ENCODE measurements around the gene SMARCD3. TPM values are rescaled to one million over a fixed set of nuclear protein-coding genes. Genes with fewer than 3 reads are reported as not detected.

SMARCD3 gene
- total RNA-seq, 4 donors from 2014 or later, result 21.3 to 80.7 (median 43.3) TPM

- no peaks in the 10 kb centered on the region for H3K27me3 ChIP-seq
- no peaks in the 10 kb centered on the region for H3K36me3 ChIP-seq
- intact Hi-C loops (cut with DNase I; ENCODE audit: low total_unique reads), result no loop called here
- H3K4me1 ChIP-seq, result no peaks in the 10 kb centered on the region
- H3K4me3 ChIP-seq, result no peak overlapping the region
- DNase-seq, result no peak
- no peak for TF ChIP-seq CTCF (IDR thresholded peaks at IDR 0.05)
- TF ChIP-seq POLR2A (IDR thresholded peaks at IDR 0.05), result no peak
- H3K27ac ChIP-seq, result no peak overlapping the region
- H3K9me3 ChIP-seq, result no peaks in the 10 kb centered on the region
Observed at GRCh38 chr7:151290355-151290760, 41.9 kb upstream of the SMARCD3 start.

GRCh38 chr7:151289891-151290290 lies 41.4 kb upstream of the SMARCD3 start:
- Histone ChIP-seq H3K9me3 (no peaks in the 10 kb centered on the region), H3K4me1 (no peaks in the 10 kb centered on the region), H3K4me3 (no peak overlapping the region), H3K36me3 (no peaks in the 10 kb centered on the region), H3K27ac (no peak overlapping the region), H3K27me3 (no peaks in the 10 kb centered on the region)
- intact Hi-C loops (cut with DNase I; ENCODE audit: low total_unique reads), result no loop called here
- TF ChIP-seq CTCF (IDR thresholded peaks at IDR 0.05) (no peak), POLR2A (IDR thresholded peaks at IDR 0.05) (no peak)
- DNase-seq, result no peak

GRCh38 chr7:151286148-151286547 lies 37.7 kb upstream of the SMARCD3 start:
- DNase-seq, result no peak

GRCh38 chr7:151283302-151283701 lies 34.8 kb upstream of the SMARCD3 start:
- no peaks in the 10 kb centered on the region for H3K9me3 ChIP-seq
- no peaks in the 10 kb centered on the region for H3K36me3 ChIP-seq
- no peak for DNase-seq
- H3K4me3 ChIP-seq, result no peak overlapping the region
- no peaks in the 10 kb centered on the region for H3K4me1 ChIP-seq
- H3K27ac ChIP-seq, result no peak overlapping the region
- TF ChIP-seq POLR2A (IDR thresholded peaks at IDR 0.05) (no peak), CTCF (IDR thresholded peaks at IDR 0.05) (no peak)
- intact Hi-C loops (cut with DNase I; ENCODE audit: low total_unique reads), result no loop called here
- no peaks in the 10 kb centered on the region for H3K27me3 ChIP-seq

More at GRCh38 chr7:151286148-151286547, 37.7 kb upstream of the SMARCD3 start:
- no peak for TF ChIP-seq CTCF (IDR thresholded peaks at IDR 0.05)
- no peak for TF ChIP-seq POLR2A (IDR thresholded peaks at IDR 0.05)
- no peak overlapping the region for H3K4me3 ChIP-seq
- no peaks in the 10 kb centered on the region for H3K4me1 ChIP-seq
- no peak overlapping the region for H3K27ac ChIP-seq
- H3K9me3 ChIP-seq, result no peaks in the 10 kb centered on the region
- H3K36me3 ChIP-seq, result no peaks in the 10 kb centered on the region
- H3K27me3 ChIP-seq, result no peaks in the 10 kb centered on the region
- intact Hi-C loops (cut with DNase I; ENCODE audit: low total_unique reads), result no loop called here

GRCh38 chr7:151282111-151282510 lies 33.6 kb upstream of the SMARCD3 start:
- intact Hi-C loops (cut with DNase I; ENCODE audit: low total_unique reads), result no loop called here

More at GRCh38 chr7:151282111-151282510, 33.6 kb upstream of the SMARCD3 start:
- no peaks in the 10 kb centered on the region for H3K36me3 ChIP-seq
- no peak for DNase-seq
- no peaks in the 10 kb centered on the region for H3K9me3 ChIP-seq
- no peak overlapping the region for H3K27ac ChIP-seq
- TF ChIP-seq CTCF (IDR thresholded peaks at IDR 0.05), result no peak
- TF ChIP-seq POLR2A (IDR thresholded peaks at IDR 0.05), result no peak
- H3K27me3 ChIP-seq, result no peaks in the 10 kb centered on the region
- peaks cover 0 to 5% of the 10 kb centered on the region in 2 donors for H3K4me1 ChIP-seq
- no peak overlapping the region for H3K4me3 ChIP-seq

Measured in uterus (tissue), 4 donors.